HG03521 (cell line): Measurements from ENCODE around the gene HMCES.
"Not testable (repeated sequence)": the region's sequence is repeated elsewhere in the genome, so short reads cannot be mapped to it uniquely, and the experiment has no call there.

ENCODE experiments used
- ATAC-seq: cut with Tn5 transposase; IDR thresholded peaks from one replicate; pipeline ENCODE4 v1.9.1; 2021; ENCODE audit warnings: mild to moderate bottlenecking, moderate library complexity; ENCODE audit not compliant: unreplicated experiment

HMCES gene

GRCh38 chr3:129256270-129256669, 22.4 kb upstream of the HMCES start:
- no peak for ATAC-seq

GRCh38 chr3:129257609-129258008, 21.1 kb upstream of the HMCES start:
- ATAC-seq: no peak

- no peak for ATAC-seq
These were observed 18.8 kb upstream of the HMCES start for GRCh38 chr3:129259612-129260477.

GRCh38 chr3:129260606-129261005, 18.1 kb upstream of the HMCES start:
- no peak for ATAC-seq

- no peak for ATAC-seq
These were observed 16.8 kb upstream of the HMCES start for GRCh38 chr3:129261894-129262293.

GRCh38 chr3:129263161-129263910, 15.3 kb upstream of the HMCES start:
- no peak for ATAC-seq

- not testable (repeated sequence) for ATAC-seq
These were observed 13.7 kb upstream of the HMCES start for GRCh38 chr3:129264994-129265393.

- ATAC-seq: no peak
These were observed 12.0 kb upstream of the HMCES start for GRCh38 chr3:129266651-129267050.

- ATAC-seq: no peak
These were observed 10.3 kb upstream of the HMCES start for GRCh38 chr3:129268396-129268795.

- no peak for ATAC-seq
These were observed 7.0 kb upstream of the HMCES start for GRCh38 chr3:129271674-129272073.

GRCh38 chr3:129276385-129276784, 2.3 kb upstream of the HMCES start:
- ATAC-seq: peak; percentile 79

- ATAC-seq: no peak
These were observed 820 bp upstream of the HMCES start for GRCh38 chr3:129277829-129278271.

GRCh38 chr3:129278966-129279906, 566 bp downstream of the HMCES start:
- peak; percentile 2 for ATAC-seq

GRCh38 chr3:129280183-129280582, 1.5 kb downstream of the HMCES start:
- no peak for ATAC-seq

- ATAC-seq: no peak
These were observed 3.1 kb downstream of the HMCES start for GRCh38 chr3:129281726-129282125.

GRCh38 chr3:129282727-129283327, 4.2 kb downstream of the HMCES start:
- ATAC-seq: peak; percentile 74

GRCh38 chr3:129286081-129286480, 7.4 kb downstream of the HMCES start:
- ATAC-seq: no peak

- no peak for ATAC-seq
These were observed 9.8 kb downstream of the HMCES start for GRCh38 chr3:129288446-129288845.

- ATAC-seq: no peak
These were observed 10.7 kb downstream of the HMCES start for GRCh38 chr3:129289201-129289921.
